AG04450 (cell line): Measurements from ENCODE around the gene ADAM10. TPM values are rescaled to one million over a fixed set of nuclear protein-coding genes. Genes with fewer than 3 reads are reported as not detected.

Source experiments
- CTCF ChIA-PET: fragments of 300-600, 350-600 bp; formaldehyde crosslinking; extraction: SDS; loops from one replicate; lab custom pipeline; 2022; ENCODE audit warnings: antibody characterized with exemption, inconsistent platforms; lab: Charles Lee
- POLR2A ChIA-PET: fragments of 350-600 bp; formaldehyde crosslinking; extraction: SDS; loops from one replicate; lab custom pipeline; 2021; ENCODE audit warnings: antibody characterized with exemption, inconsistent platforms; lab: Yijun Ruan, JAX
- DNase-seq: peaks from one replicate; pipeline ENCODE4 v3.0.0-alpha.2; 2011; ENCODE audit warnings: low read depth, low spot score
- H3K27ac ChIP-seq: one replicate; pipeline ENCODE4 v1.5.1; 2012; ENCODE audit warnings: low read depth, low read length, control low read depth
- H3K27me3 ChIP-seq: one replicate; pipeline ENCODE4 v1.6.0; 2012; ENCODE audit warnings: low read length; ENCODE audit not compliant: control insufficient read depth, insufficient read depth
- H3K4me3 ChIP-seq: 2 replicates; pipeline ENCODE4 v1.5.1; 2011; ENCODE audit warnings: mild to moderate bottlenecking, low read depth, low read length, control low read depth
- H3K9me3 ChIP-seq: 2 replicates; pipeline ENCODE4 v1.5.1; 2012; ENCODE audit warnings: low read length; ENCODE audit not compliant: control insufficient read depth, insufficient read depth
- CTCF ChIP-seq: IDR thresholded peaks from 2 replicates; pipeline ENCODE4 v1.5.1; 2011; ENCODE audit warnings: low read depth, low read length, control low read depth, inconsistent platforms
- polyA minus RNA-seq: library from RNA; depleted of rRNA, polyadenylated mRNA; stranded (reverse); fragments of >200 nt; gene quantifications from 2 replicates; pipeline ENCODE4 v1.2.3, GENCODE V29; 2011; rRNA and poly(A)+ RNA removed
- polyA plus RNA-seq: library from polyadenylated mRNA; depleted of rRNA; stranded (reverse); fragments of >200 nt; gene quantifications from 2 replicates; pipeline ENCODE4 v1.2.3, GENCODE V29; 2011; rRNA removed

ADAM10 gene
- polyA plus RNA-seq (198 and 220 TPM in 2 replicates), polyA minus RNA-seq (182 and 257 TPM in 2 replicates)

GRCh38 chr15:58749532-58750337 is at the start of gene ADAM10:
Gene ADAM10 (minus strand): TSS chr15:58749707. CDS start chr15:58749534, 173 bp downstream.
- no peak for TF ChIP-seq CTCF
- Histone ChIP-seq H3K27me3 (no peaks in the 10 kb centered on the region), H3K27ac (peak within 1 kb of the TSS; percentile 93), H3K9me3 (no peaks in the 10 kb centered on the region), H3K4me3 (peak within 1 kb of the TSS; percentile 70)
- ChIA-PET POLR2A (interaction anchor here (0.6 to 3.2 kb wide), 11 partner anchors 10 to 538 kb away, joined by 3 to 75 read pairs (median 6); partner anchors contain the start of gene MINDY2), CTCF (interaction anchor here (0.5 to 1.8 kb wide), 5 partner anchors 21 to 537 kb away, joined by 3 to 19 read pairs (median 5); partner anchors contain the start of gene MINDY2)
- DNase-seq, result peak; percentile 98

GRCh38 chr15:58797505-58797904 is 48.0 kb upstream of the ADAM10 start:
- CTCF ChIA-PET, result interaction anchor here (0.5 to 1.7 kb wide), 4 partner anchors 14 to 569 kb away, joined by 3 to 6 read pairs (median 4); no protein-coding TSS in a partner anchor
- Histone ChIP-seq H3K9me3 (no peaks in the 10 kb centered on the region; the same call in 1 of the 2 replicates), H3K27ac (no peak overlapping the region), H3K4me3 (no peak overlapping the region), H3K27me3 (no peaks in the 10 kb centered on the region)
- DNase-seq, result no peak
- POLR2A ChIA-PET, result interaction anchor here (0.7 kb wide), 1 partner anchor 305 kb away, joined by 3 read pairs; no protein-coding TSS in a partner anchor
- TF ChIP-seq CTCF, result no peak

- no peak overlapping the region for H3K27ac ChIP-seq
- no peaks in the 10 kb centered on the region for H3K27me3 ChIP-seq
- DNase-seq, result no peak
- TF ChIP-seq CTCF, result no peak
- ChIA-PET POLR2A (no interaction called here), CTCF (no interaction called here)
- no peak overlapping the region for H3K4me3 ChIP-seq
- no peaks in the 10 kb centered on the region; the same call in 1 of the 2 replicates for H3K9me3 ChIP-seq
These were observed 46.3 kb upstream of the ADAM10 start for GRCh38 chr15:58795825-58796224.

- Histone ChIP-seq H3K27me3 (no peaks in the 10 kb centered on the region), H3K9me3 (no peaks in the 10 kb centered on the region), H3K4me3 (no peak overlapping the region), H3K27ac (no peak overlapping the region)
- ChIA-PET POLR2A (no interaction called here), CTCF (interaction anchor here (0.6 kb wide), 1 partner anchor 22 kb away, joined by 4 read pairs; no protein-coding TSS in a partner anchor)
- DNase-seq, result no peak
- TF ChIP-seq CTCF, result no peak
These were observed 44.4 kb upstream of the ADAM10 start for GRCh38 chr15:58793862-58794261.
